ENCODE measurements around the gene CRTC2. TPM values are rescaled to one million over a fixed set of nuclear protein-coding genes. Genes with fewer than 3 reads are reported as not detected.
A peak's percentile ranks its signal among the peaks of the same experiment; 100 is the strongest.

Gene CRTC2
- total RNA-seq, 1 experiment from 2014 or later: 45.7 TPM

DNA sequence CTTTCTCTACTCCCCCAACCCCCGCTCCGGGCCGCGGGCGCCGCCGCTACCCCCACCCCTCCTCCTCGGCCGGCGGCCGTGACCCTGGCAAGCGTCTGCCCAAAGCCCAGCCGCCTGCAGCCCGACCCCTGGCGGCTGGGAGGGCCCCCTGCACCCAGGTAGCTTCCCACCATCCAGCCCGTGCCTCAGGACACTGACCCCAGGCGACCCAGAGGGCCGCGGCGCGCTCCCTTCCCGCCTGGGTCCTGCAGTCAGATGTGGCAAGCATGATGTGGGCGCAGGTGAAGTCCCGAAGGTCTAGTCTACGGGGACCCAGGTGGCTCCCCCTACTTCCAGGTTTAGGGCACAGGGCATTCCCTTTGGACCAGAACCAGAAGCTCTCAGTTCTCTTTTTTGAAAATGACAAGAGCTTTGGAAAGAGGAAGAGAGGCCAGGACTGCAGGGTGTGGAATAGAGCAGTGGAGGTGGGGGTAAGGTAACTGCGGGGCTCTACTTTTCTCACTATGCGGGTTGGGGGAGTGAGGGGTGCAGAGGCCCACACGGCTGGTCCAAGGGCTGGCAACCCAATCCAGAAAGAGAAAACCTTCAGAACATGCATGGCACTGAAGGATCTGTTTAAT is 11.7 kb downstream of the CRTC2 start, which contains the start of gene DENND4B:
DENND4B (minus strand) TSS at position 97 of the 620 bp plus-strand sequence. CDS start 2,344 bp downstream, outside the sequence.
- peaks cover 5% of the 10 kb centered on the region for H3K23me2 ChIP-seq (ENCODE audit: insufficient read length, low read depth, low read length, poor library complexity, severe bottlenecking)
- Mint-ChIP-seq H3K36me3 (ENCODE audit: insufficient read depth in 1 of 3, low read depth in 3 of 3) (peaks cover 14 to 57% (median 44%) of the 10 kb centered on the region in 3 experiments), H3K27me3 (ENCODE audit: low read depth) (no peaks in the 10 kb centered on the region), H3K9me3 (no peaks in the 10 kb centered on the region), H3K27ac (peak within 1 kb of the TSS; percentile 64 to 94 (median 83); a peak in 6 of 7 replicates), H3K4me1 (peaks cover 10 to 17% of the 10 kb centered on the region in 2 experiments), H3K4me3 (peak within 1 kb of the TSS; percentile 82 to 93)
- peak within 1 kb of the TSS; percentile 52 for H3K4me2 ChIP-seq (ENCODE audit: insufficient read depth, insufficient read length, low read length)
- no peak within 1 kb of the TSS for H4K5ac ChIP-seq (ENCODE audit: insufficient read length, low read depth, low read length)
- peaks cover 3% of the 10 kb centered on the region for H3K79me1 ChIP-seq (ENCODE audit: insufficient read depth, low read depth, low read length, poor library complexity, severe bottlenecking)
- H3K23ac ChIP-seq (ENCODE audit: insufficient read length, low read depth, low read length): no peak within 1 kb of the TSS
- peak within 1 kb of the TSS; percentile 61 for H3K9ac ChIP-seq (ENCODE audit: extremely low read depth, insufficient read length, low read length)
- no peak within 1 kb of the TSS for H2AFZ ChIP-seq (ENCODE audit: low read length)
- no peaks in the 10 kb centered on the region for H3K27me3 ChIP-seq (ENCODE audit: insufficient read depth, low read length)
- TF ChIP-seq, protein P1, sequence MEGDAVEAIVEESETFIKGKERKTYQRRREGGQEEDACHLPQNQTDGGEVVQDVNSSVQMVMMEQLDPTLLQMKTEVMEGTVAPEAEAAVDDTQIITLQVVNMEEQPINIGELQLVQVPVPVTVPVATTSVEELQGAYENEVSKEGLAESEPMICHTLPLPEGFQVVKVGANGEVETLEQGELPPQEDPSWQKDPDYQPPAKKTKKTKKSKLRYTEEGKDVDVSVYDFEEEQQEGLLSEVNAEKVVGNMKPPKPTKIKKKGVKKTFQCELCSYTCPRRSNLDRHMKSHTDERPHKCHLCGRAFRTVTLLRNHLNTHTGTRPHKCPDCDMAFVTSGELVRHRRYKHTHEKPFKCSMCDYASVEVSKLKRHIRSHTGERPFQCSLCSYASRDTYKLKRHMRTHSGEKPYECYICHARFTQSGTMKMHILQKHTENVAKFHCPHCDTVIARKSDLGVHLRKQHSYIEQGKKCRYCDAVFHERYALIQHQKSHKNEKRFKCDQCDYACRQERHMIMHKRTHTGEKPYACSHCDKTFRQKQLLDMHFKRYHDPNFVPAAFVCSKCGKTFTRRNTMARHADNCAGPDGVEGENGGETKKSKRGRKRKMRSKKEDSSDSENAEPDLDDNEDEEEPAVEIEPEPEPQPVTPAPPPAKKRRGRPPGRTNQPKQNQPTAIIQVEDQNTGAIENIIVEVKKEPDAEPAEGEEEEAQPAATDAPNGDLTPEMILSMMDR (conservative IDR thresholded peaks at IDR 0.05): peak; percentile 96
- no peaks in the 10 kb centered on the region for H3K9me3 ChIP-seq (ENCODE audit: control insufficient read depth, low read depth, low read length)
- H4K91ac ChIP-seq (ENCODE audit: insufficient read length, low read depth, low read length): no peak within 1 kb of the TSS
- H3K4ac ChIP-seq (ENCODE audit: low read depth, low read length): no peak within 1 kb of the TSS
- H3K56ac ChIP-seq (ENCODE audit: insufficient read length, low read depth, low read length): no peak within 1 kb of the TSS
- H4K20me1 ChIP-seq (ENCODE audit: control insufficient read depth, insufficient read depth, insufficient read length): peaks cover 2% of the 10 kb centered on the region
- no peak within 1 kb of the TSS for H3T11ph ChIP-seq (ENCODE audit: low read length)
- no peak within 1 kb of the TSS for H2BK5ac ChIP-seq (ENCODE audit: insufficient read length, low read length)
- DNase-seq: peak; percentile 94
- WGBS (ENCODE audit: extremely low coverage, insufficient read length, low lambda C conversion rate): no CpG with 5 or more reads among the region's 28 CpGs
- H3K27ac ChIP-seq (ENCODE audit: insufficient read length, low read depth, low read length): no peak within 1 kb of the TSS
- H2BK120ac ChIP-seq (ENCODE audit: low read depth, low read length, poor library complexity, severe bottlenecking): no peak within 1 kb of the TSS
- no peak within 1 kb of the TSS for H2BK20ac ChIP-seq (ENCODE audit: low read depth, low read length, poor library complexity, severe bottlenecking)
- H2BK15ac ChIP-seq (ENCODE audit: low read depth, low read length): no peak within 1 kb of the TSS
- no peak within 1 kb of the TSS for H2AK5ac ChIP-seq (ENCODE audit: insufficient read length, low read length)
- no peak within 1 kb of the TSS for H3K18ac ChIP-seq (ENCODE audit: insufficient read length, low read depth, low read length)
- no peak within 1 kb of the TSS for H2BK12ac ChIP-seq (ENCODE audit: insufficient read length, low read depth, low read length)
- no peak within 1 kb of the TSS for H4K8ac ChIP-seq (replicated peaks; ENCODE audit: insufficient read length, low read depth, low read length)
- no peaks in the 10 kb centered on the region; the same call in 1 of the 2 replicates for H3K4me1 ChIP-seq (ENCODE audit: insufficient read depth, low read length)
- H3K79me2 ChIP-seq (ENCODE audit: insufficient read depth, low read length): no peaks in the 10 kb centered on the region
- H3K14ac ChIP-seq (ENCODE audit: insufficient read depth, low read length): peak within 1 kb of the TSS; percentile 75
